ENCODE measurements around the gene ARHGAP23.

Gene ARHGAP23

GRCh38 chr17:38429476-38430100 lies 1.3 kb downstream of the ARHGAP23 start:
- TF ChIP-seq TAF1 (IDR thresholded peaks at IDR 0.05; ENCODE audit: borderline replicate concordance, insufficient read depth, low read length) (no peak), POLR2AphosphoS5 (IDR thresholded peaks at IDR 0.05; ENCODE audit: low read depth, low read length) (no peak), REST (IDR thresholded peaks at IDR 0.05; ENCODE audit: insufficient read depth in 1 of 2, low read depth in 2 of 2, low read length in 2 of 2) (no peak), SIN3A (IDR thresholded peaks at IDR 0.05; ENCODE audit: borderline replicate concordance, insufficient read depth, low read length) (no peak), FOXP2 (optimal IDR thresholded peaks at IDR 0.05; ENCODE audit: borderline replicate concordance, extremely low read depth, extremely low read length, insufficient read depth) (no peak)

GRCh38 chr17:38430316-38430715 lies 2.1 kb downstream of the ARHGAP23 start:
- TF ChIP-seq TAF1 (IDR thresholded peaks at IDR 0.05; ENCODE audit: borderline replicate concordance, insufficient read depth, low read length): no peak
- no peak for TF ChIP-seq REST (IDR thresholded peaks at IDR 0.05; ENCODE audit: insufficient read depth in 1 of 2, low read depth in 2 of 2, low read length in 2 of 2)
- TF ChIP-seq SIN3A (IDR thresholded peaks at IDR 0.05; ENCODE audit: borderline replicate concordance, insufficient read depth, low read length): no peak
- TF ChIP-seq FOXP2 (optimal IDR thresholded peaks at IDR 0.05; ENCODE audit: borderline replicate concordance, extremely low read depth, extremely low read length, insufficient read depth): no peak
- no peak for TF ChIP-seq POLR2AphosphoS5 (IDR thresholded peaks at IDR 0.05; ENCODE audit: low read depth, low read length)

- TF ChIP-seq POLR2AphosphoS5 (IDR thresholded peaks at IDR 0.05; ENCODE audit: low read depth, low read length) (no peak), TAF1 (IDR thresholded peaks at IDR 0.05; ENCODE audit: borderline replicate concordance, insufficient read depth, low read length) (no peak), REST (IDR thresholded peaks at IDR 0.05; ENCODE audit: insufficient read depth in 1 of 2, low read depth in 2 of 2, low read length in 2 of 2) (no peak), SIN3A (IDR thresholded peaks at IDR 0.05; ENCODE audit: borderline replicate concordance, insufficient read depth, low read length) (no peak), FOXP2 (optimal IDR thresholded peaks at IDR 0.05; ENCODE audit: borderline replicate concordance, extremely low read depth, extremely low read length, insufficient read depth) (no peak)
These were observed 2.6 kb downstream of the ARHGAP23 start for GRCh38 chr17:38430822-38431221.

GRCh38 chr17:38431346-38432145 lies 3.3 kb downstream of the ARHGAP23 start:
- TF ChIP-seq SIN3A (IDR thresholded peaks at IDR 0.05; ENCODE audit: borderline replicate concordance, insufficient read depth, low read length) (no peak), TAF1 (IDR thresholded peaks at IDR 0.05; ENCODE audit: borderline replicate concordance, insufficient read depth, low read length) (no peak), FOXP2 (optimal IDR thresholded peaks at IDR 0.05; ENCODE audit: borderline replicate concordance, extremely low read depth, extremely low read length, insufficient read depth) (no peak), REST (IDR thresholded peaks at IDR 0.05; ENCODE audit: insufficient read depth in 1 of 2, low read depth in 2 of 2, low read length in 2 of 2) (no peak), POLR2AphosphoS5 (IDR thresholded peaks at IDR 0.05; ENCODE audit: low read depth, low read length) (no peak)
